GM12872 (cell line): ENCODE data around the gene IGSF8.

Source experiments
- TF ChIP-seq, protein P1 (sequence below): IDR thresholded peaks from 3 replicates; pipeline ENCODE4 v1.5.1; 2011; ENCODE audit warnings: low read depth, mild to moderate bottlenecking, low read length, moderate library complexity; ENCODE audit not compliant: insufficient read depth

IGSF8 gene

GRCh38 chr1:160109686-160110085 is 11.3 kb upstream of the IGSF8 start:
- TF ChIP-seq, protein P1, sequence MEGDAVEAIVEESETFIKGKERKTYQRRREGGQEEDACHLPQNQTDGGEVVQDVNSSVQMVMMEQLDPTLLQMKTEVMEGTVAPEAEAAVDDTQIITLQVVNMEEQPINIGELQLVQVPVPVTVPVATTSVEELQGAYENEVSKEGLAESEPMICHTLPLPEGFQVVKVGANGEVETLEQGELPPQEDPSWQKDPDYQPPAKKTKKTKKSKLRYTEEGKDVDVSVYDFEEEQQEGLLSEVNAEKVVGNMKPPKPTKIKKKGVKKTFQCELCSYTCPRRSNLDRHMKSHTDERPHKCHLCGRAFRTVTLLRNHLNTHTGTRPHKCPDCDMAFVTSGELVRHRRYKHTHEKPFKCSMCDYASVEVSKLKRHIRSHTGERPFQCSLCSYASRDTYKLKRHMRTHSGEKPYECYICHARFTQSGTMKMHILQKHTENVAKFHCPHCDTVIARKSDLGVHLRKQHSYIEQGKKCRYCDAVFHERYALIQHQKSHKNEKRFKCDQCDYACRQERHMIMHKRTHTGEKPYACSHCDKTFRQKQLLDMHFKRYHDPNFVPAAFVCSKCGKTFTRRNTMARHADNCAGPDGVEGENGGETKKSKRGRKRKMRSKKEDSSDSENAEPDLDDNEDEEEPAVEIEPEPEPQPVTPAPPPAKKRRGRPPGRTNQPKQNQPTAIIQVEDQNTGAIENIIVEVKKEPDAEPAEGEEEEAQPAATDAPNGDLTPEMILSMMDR: no peak

DNA sequence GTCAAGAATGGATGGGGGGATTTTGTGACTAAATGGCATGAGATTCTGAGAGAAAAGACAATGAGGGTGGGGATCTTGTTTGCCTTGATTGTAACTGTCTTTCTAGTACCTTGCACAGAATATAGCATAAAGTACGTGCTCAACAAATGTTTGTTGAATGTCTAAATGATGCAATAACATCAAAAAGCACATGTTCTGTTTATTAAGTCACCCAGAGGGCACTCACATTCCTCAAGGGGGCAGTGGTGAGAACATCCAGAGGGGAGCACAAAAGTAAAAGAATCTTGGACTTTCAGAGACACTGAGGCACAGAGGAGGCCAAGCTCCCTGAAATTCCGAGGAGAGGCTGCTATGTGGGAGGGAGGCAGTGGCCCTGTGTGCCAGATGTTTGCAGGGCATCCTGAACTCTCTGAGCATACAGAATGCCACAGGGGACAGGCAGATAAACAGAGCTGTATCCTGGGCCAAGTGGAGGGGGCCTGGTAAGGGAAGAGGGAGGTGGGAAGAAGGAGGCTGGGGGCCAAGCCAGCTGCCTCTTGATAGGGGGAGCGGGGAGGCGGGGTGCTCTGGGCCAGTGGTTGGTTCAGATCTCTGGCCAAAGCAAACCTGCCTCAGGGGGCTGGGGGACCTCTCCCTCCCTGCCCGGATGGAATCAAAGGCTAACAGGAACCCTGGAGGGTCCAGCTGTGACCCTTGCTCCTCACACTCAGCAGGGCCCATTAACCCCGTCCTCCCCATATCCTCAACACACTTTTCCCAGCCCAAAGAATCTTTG is 10.7 kb upstream of the IGSF8 start:
- TF ChIP-seq, protein P1: peak; percentile 51

DNA sequence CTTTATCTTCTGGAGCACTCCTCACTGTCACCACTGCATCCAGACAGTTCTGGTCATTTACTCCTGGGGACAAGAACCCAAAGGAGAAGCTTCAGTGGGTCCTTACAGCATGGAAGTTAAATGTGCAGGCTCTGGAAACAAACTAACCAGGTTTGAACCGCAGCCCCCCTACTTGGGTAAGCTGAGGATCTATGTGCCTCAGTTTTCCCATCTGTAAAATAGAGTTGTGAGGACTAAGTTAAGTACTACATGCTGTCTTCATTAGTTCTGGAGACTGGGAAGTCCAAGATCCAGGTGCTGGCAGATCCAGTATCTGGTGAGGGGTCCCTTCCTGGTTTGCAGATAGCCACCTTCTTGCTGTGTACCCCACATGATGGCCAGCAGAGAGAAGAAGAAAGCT is 9.1 kb upstream of the IGSF8 start:
- TF ChIP-seq, protein P1: no peak

DNA sequence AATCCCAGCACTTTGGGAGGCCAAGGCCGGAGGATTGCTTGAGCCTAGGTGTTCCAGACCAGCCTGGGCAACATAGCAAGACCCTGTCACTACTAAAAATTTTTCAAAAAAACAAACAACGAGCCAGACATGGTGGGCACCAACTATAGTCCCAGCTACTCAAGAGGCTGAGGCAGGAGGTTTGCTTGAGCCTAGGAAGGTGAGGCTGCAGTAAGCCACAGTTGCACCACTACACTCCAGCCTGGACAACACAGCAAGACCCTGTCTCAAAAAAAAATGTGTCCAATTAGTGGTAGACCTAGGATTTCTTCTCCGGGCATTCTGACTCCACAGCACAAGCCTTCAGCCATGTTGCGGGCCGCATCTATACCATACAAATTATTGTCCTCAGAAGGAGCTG is 6.7 kb upstream of the IGSF8 start:
- TF ChIP-seq, protein P1: no peak

DNA sequence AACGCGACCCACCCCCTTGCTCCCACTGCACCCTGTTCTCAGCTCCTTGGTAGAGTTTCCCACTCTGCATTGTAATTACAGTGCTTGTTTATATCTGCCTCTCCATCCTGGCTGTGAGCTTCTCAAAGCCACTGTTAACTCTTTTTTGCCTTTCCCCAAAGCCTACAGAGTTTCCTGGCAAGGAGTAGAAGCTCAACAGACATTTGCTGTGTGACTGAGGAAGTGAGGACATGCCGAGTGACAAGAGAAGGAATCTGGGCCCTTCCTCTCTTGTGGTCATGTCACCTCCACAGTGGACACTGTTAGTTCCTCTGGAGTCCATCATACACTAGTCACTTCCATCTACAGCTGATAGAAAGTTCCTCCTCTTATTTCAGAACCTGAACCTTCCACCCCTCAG is 6.1 kb upstream of the IGSF8 start:
- TF ChIP-seq, protein P1: no peak

- TF ChIP-seq, protein P1: no peak
These were observed 5.4 kb upstream of the IGSF8 start for GRCh38 chr1:160103658-160104408.

DNA sequence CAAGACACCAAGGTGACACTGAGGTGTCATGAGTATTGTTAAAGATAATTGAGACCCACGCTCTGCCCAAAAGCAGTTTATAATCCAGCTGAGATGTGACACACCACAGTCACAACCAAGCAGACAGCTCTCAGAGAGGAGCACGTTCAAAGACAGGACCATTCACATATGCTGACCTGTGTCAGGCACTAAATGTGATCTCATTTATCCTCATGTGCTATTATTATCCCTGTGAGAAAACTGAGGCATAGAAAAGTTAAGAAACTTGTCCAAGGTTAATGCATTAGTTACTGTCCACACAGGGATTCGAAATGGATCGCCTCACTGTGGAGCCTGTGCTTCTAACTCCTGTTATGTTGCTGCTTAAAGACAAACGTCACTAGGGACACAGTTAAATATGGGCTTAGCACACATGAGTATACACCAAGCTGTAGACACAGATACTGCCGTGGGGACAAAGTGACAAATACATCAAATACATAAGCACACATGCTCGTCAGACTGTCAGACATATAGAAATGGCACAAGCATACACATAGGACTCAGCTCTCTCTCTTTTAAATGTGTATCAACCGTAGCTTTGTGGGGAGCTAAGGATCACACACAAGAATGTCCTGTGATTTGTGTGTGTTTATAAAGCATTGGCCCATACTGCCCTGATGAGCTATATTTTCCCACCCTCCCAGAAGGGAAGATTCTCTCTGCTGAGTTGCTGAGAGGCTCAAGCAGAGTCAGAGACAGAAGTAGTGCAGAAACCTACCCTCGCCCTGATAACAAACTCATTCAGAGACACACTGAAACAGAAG is 3.5 kb upstream of the IGSF8 start:
- TF ChIP-seq, protein P1: no peak
